Measurements from ENCODE around the gene SCT.

The SCT gene

DNA sequence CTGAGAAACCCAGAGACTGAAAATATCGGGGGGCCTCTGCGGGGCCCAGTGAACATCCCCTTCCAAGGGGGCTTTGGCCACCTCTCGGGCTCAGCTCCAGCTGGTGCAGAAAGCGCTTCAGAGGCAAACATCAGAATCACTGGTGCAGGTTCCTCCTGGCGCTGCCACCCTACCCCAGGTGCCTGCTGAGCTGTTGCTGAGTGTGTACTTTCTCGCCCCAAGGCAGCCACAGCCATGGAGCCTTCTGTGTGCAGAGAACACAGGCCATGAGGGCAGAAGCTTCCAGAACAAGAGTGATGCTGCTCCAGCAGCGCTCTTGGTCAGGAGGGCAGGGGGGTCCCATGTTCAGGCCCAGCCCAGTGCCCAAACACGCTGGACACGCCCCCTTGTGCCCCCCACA, 16.4 kb upstream of the SCT start:
- no peak for DNase-seq

GRCh38 chr11:641806-642370, 14.9 kb upstream of the SCT start:
- no peak for DNase-seq

DNA sequence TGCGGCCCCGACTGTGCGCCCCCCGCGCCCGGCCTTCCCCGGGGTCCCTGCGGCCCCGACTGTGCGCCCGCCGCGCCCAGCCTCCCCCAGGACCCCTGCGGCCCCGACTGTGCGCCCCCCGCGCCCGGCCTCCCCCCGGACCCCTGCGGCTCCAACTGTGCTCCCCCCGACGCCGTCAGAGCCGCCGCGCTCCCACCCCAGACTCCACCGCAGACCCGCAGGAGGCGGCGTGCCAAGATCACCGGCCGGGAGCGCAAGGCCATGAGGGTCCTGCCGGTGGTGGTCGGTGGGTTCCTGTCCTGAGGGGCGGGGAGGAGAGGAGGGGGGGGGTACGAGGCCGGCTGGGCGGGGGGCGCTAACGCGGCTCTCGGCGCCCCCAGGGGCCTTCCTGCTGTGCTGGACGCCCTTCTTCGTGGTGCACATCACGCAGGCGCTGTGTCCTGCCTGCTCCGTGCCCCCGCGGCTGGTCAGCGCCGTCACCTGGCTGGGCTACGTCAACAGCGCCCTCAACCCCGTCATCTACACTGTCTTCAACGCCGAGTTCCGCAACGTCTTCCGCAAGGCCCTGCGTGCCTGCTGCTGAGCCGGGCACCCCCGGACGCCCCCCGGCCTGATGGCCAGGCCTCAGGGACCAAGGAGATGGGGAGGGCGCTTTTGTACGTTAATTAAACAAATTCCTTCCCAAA, 13.2 kb upstream of the SCT start:
- DNase-seq: no peak

- no peak for DNase-seq
Observed at GRCh38 chr11:639332-639955, 12.5 kb upstream of the SCT start.

DNA sequence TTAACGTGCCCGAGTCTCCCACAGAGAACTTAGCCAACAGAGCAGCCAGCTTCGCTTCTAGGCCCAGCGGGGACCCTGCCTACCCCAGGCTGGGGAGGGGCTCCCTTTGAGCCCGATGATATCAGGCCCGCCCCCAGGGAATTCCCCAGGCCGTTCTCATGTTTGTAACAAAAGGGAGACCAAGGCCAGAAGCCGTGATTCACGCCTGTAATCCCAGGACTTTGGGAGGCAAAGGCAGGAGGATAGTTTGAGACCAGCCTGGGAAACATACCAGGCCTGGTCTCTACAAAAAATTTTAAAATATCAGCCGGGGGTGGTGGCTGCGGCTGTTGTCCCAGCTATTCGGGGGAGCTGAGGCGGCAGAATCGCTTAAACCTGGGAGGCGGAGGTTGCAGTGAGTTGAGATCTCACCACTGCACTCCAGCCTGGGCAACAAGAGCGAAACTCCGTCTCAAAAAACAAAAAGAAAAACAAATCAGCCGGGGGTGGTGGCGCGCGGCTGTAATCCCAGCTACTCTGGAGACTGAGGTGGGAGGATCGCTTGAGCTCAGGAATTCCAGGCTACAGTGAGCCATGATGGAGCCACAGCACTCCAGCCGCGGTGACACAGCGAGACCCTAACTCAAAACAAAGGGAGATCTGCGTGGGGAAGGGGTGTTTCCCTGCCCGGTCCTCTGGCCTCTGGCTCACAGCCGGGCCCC, 11.8 kb upstream of the SCT start:
- DNase-seq: no peak

GRCh38 chr11:637593-638521, 10.9 kb upstream of the SCT start:
- no peak for DNase-seq

DNA sequence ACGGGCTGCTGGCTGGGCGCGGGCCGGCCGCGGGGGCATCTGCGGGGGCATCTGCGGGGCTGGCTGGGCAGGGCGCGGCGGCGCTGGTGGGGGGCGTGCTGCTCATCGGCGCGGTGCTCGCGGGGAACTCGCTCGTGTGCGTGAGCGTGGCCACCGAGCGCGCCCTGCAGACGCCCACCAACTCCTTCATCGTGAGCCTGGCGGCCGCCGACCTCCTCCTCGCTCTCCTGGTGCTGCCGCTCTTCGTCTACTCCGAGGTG, 10.3 kb upstream of the SCT start:
- DNase-seq: no peak

DNA sequence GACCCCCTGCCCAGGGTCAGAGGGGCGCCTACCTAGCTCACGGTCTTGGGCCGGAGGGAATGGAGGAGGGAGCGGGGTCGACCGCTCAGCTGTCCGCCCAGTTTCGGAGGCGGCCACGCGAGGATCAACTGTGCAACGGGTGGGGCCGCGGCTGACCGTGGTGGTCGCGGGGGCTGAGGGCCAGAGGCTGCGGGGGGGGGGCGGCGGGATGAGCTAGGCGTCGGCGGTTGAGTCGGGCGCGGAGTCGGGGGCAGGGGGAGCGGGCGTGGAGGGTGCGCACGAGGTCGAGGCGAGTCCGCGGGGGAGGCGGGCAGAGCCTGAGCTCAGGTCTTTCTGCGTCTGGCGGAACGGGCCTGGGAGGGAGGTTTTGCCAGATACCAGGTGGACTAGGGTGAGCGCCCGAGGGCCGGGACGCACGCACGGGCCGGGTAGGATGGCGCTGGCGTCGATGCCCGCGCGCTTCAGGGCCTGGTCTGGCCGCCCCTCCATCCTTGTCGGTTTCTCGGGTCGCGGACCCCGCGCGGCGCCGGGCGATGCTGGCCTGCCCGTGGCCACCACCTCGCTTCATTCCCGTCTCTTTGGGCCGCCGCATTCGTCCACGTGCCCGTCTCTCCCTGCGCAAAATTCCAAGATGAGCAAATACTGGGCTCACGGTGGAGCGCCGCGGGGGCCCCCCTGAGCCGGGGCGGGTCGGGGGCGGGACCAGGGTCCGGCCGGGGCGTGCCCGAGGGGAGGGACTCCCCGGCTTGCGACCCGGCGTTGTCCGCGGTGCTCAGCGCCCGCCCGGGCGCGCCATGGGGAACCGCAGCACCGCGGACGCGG, 9.7 kb upstream of the SCT start, which contains the start of gene DRD4:
TSS of gene DRD4 (plus strand) at position 759 of the 822 bp plus-strand sequence. CDS start at position 795, 36 bp downstream.
- no peak for DNase-seq

DNA sequence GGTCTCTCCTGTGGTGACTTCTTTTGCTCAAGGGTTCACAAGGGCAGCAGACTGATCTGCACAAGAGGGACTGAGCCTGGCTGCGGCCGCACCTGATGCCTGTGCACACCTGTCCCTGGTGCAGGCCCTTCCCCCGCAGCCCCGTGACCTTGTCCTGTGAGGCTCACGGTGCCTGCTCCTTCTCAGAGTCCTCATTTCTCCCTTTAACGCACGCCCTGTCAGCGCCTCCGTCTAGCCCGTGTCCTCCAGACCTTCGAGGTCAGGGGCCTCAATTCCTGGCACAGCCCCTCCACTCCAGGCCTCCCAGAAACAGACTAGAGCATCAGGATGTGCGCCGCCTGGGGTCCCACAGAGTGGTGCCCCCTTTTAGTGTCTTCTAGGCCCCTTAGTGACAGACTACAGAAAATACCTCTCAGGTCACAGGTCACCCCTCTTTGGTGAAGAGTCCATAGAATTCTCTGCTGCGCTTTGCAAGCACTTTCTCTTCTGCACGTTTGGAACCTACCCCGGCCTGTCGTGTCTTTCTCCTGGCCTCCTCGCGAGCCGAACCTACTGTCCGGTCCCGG, 9.0 kb upstream of the SCT start:
- DNase-seq: no peak

GRCh38 chr11:630871-631270, 3.9 kb upstream of the SCT start:
- DNase-seq: no peak

GRCh38 chr11:629237-629583, 2.2 kb upstream of the SCT start:
- DNase-seq: no peak

DNA sequence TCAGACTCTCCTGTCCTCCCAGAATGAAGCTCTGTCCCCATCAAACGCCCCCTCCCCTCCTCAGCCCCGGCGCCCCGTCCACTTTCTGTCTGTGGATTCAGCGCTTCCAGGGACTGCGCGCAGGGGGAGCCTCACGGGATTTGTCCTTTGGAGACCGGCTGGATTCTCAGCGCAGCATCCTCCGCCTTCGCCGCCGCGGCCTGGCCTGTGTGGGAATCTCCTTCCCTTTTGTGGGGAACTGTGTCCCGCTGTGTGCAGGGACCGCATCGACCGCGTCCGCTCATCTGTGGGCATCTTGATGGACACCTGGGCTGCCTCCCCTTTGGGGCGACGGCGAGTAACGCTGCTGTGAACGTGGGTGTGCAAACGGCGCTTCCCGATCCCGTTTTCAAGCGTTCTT, 1.1 kb upstream of the SCT start:
- no peak for DNase-seq

DNA sequence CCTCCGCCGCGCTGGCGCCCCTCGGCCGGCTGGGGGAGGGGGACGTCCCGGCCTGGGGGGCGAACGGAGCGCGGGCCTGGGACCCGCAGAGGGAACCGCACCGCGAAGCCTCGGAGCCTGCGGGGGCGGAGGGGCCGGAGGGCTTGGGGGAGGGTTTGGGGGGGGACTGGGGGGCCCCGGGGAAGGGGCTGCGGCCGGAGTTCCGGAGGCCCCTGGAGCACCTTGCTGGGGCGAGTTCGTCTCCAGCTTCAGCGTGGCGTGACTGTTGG, 261 bp upstream of the SCT start:
- DNase-seq: no peak

- DNase-seq: no peak
Observed at GRCh38 chr11:625636-626268, 1.2 kb downstream of the SCT start.

- no peak for DNase-seq
Observed at GRCh38 chr11:624705-625635, 2.0 kb downstream of the SCT start, which contains the start of gene CDHR5. Gene CDHR5 (minus strand): TSS chr11:624955. CDS start chr11:624902, 53 bp downstream.

GRCh38 chr11:623999-624704, 2.8 kb downstream of the SCT start:
- no peak for DNase-seq

DNA sequence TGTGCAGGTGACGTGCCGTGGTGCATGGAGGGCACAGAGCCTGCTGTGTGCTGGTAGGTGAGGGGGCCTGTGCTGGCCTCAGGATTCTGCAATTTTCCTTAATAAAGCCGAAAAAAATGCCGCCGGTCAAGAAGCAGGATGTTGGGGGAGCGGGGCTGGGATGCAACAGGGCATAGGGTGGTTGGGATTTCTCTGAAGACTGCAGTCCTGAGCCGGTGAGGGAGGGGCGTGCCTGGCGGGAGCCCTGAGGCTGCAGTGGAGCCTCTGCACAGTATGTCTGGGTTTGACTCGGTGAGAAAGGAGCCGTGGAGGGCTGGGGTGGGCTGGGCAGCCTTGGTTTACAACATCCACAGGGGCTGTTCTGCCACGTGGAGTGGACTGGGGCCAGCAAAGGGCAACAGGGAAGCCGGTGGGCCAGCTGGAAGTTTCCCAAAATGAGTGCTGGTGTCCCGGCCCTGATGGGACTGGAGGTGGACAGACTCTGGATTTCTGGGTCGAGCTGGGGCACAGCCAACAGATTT, 3.6 kb downstream of the SCT start:
- DNase-seq: no peak

GRCh38 chr11:621838-622237, 5.1 kb downstream of the SCT start:
- no peak for DNase-seq

Measured in HCEC 1CT (cell line).